ENCODE measurements around the gene C16orf89. TPM values are rescaled to one million over a fixed set of nuclear protein-coding genes. Genes with fewer than 3 reads are reported as not detected.
A peak's percentile ranks its signal among the peaks of the same experiment; 100 is the strongest.
"Not testable (repeated sequence)": the region's sequence is repeated elsewhere in the genome, so short reads cannot be mapped to it uniquely, and the experiment has no call there.

The C16orf89 gene
- total RNA-seq, 1 experiment from 2014 or later = not detected

DNA sequence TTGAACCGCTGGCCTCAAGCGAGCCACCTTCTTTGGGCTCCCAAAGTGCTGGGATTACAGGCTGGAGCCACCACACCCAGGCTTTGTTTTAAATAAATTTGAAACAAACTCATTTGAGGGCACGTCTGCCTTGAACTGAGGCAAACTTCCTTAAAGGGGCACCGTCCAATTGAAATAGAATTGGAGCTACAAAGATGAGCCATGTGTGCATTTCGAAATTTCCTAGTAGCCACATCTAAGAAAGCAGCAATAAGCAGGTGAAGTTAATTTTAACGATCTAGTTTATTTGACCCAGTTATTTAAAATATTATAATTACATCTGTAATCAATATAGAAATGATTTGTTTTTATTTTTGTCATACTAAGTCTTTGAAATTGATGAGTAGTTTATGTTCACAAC, 755 bp upstream of the C16orf89 start:
- in situ Hi-C loops (cut with HindIII; ENCODE audit: low pct_unique_long_range_greater_than_20kb, low sequenced_read_pairs) = no loop called here
- DNase-seq (ENCODE audit: low read depth) = no peak

DNA sequence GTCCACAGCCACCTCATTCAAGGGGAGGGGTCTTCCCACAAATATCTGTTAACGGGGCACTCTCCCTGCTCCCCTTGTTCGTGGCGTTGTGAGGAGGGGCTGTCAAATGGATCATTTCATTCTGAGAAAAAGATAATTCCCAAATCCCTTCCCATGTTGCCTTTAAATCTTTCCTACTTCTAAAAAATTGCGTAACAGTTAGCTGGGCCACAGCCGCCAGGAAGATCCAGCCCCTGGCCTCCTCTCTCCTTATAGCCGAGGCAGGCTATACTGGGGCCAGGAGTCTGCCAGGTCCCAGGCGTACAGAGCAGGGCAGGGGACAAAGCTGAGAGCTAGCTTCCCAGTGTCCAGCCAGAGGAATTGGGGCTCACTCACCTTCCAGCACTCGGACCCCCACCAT, 430 bp downstream of the C16orf89 start:
- DNase-seq (ENCODE audit: low read depth) = no peak
- in situ Hi-C loops (cut with HindIII; ENCODE audit: low pct_unique_long_range_greater_than_20kb, low sequenced_read_pairs) = no loop called here

DNA sequence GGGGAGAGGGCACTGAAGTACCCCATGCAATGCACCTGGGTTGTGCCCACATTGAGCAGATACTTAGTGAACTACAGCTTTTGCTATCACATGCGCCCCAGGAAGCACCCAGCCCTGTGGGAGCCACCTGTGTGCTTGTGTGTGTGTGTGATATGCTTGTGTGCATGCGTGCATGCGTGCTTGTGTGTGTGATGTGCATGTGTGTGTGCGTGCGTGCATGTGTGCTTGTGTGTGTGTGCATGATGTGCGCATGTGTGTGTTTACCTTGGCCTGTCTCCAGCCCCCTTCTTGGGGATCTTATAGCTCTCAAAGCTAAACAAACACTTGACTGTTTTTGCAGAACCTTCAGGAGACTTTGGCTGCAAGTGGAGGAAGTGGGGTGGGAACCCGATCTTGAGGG, 841 bp downstream of the C16orf89 start:
- no peak for DNase-seq (ENCODE audit: low read depth)
- in situ Hi-C loops (cut with HindIII; ENCODE audit: low pct_unique_long_range_greater_than_20kb, low sequenced_read_pairs) = no loop called here

- in situ Hi-C loops (cut with HindIII; ENCODE audit: low pct_unique_long_range_greater_than_20kb, low sequenced_read_pairs) = no loop called here
- no peak for DNase-seq (ENCODE audit: low read depth)
Measured at GRCh38 chr16:5062790-5063765, 2.7 kb downstream of the C16orf89 start.

- in situ Hi-C loops (cut with HindIII; ENCODE audit: low pct_unique_long_range_greater_than_20kb, low sequenced_read_pairs) = no loop called here
- DNase-seq (ENCODE audit: low read depth) = no peak
Measured at GRCh38 chr16:5062051-5062450, 3.7 kb downstream of the C16orf89 start.

DNA sequence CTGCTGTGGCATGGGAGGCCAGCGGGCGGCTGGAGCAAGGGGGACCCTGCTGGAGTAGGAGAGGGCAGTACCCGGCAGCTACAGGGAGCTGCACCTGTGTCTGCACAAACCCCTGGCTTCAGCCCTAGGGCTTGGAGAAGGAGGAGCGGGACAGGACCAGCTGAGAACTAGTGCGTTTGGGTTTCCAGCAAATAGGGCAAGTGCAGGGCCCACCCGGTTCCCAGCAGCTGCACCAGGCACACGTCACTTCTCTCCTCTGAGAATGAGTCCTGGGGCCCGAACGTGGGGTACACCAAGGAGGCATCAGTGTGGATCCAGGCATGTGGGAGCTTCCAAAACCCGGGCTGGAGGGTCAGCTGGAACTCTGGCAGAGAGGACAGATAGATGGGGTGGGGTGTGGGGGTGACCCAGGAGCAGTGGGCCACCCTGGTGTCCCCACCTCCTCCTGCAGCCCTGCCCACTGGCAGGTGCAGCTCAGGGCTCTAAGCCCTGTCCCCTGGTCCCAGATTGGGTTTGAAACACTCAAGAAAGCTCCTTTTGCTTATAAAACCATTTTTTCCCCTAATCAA, 5.6 kb downstream of the C16orf89 start:
- no peak for DNase-seq (ENCODE audit: low read depth)
- in situ Hi-C loops (cut with HindIII; ENCODE audit: low pct_unique_long_range_greater_than_20kb, low sequenced_read_pairs) = no loop called here

DNA sequence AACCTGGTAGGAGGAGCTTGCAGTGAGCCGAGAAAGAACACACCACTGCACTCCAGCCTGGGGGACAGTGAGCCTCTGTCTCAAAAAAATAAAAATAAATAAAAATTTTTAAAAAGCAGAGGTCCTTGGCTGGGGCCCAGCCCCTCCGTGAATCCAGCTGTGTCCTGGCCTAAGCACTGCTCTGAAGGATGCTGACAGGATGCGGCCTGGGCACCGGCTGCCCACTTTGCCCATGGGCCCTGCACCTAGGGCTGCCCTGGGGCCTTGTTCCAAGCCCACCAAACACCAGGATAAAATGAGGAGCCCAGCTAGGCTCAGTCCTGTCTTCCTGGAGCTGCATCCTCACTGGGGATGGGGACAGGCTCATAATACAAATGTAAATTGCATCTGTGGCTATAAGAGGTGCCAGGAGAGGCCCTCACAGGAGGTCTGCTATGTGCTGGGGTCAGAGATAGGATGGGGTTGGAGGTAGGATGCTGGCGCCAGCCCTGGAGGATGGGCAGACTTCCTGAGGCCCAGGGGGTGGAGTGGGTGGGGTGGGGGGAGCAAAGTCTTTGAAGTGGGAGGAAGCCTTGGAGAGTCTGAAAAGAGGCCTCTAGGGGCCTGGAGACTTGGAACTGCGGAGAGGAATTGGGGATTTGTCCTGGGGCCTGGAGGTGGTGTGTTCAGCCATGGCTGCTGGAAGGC, 6.2 kb downstream of the C16orf89 start:
- DNase-seq (ENCODE audit: low read depth) = no peak
- in situ Hi-C loops (cut with HindIII; ENCODE audit: low pct_unique_long_range_greater_than_20kb, low sequenced_read_pairs) = no loop called here

GRCh38 chr16:5058476-5058875, 7.3 kb downstream of the C16orf89 start:
- in situ Hi-C loops (cut with HindIII; ENCODE audit: low pct_unique_long_range_greater_than_20kb, low sequenced_read_pairs) = no loop called here
- DNase-seq (ENCODE audit: low read depth) = no peak

DNA sequence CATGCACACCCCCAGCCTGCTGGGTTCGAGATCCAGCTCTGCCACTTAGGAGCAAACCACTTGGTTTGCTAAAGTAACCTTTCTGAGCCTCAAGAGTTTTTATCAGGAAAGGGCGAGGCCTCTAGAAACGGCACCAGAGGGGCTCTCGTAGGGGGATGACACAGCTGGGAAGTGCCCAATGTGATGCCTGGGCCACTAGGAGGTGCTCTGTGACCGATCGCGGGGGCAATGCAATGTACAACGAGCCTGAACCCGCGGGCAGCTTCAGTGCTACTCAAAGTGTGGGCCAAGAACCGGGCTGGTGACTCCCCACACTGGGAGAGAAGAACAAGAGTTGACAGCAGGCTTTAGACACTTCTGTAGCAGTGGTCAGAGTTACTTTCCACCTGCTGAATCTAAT, 9.4 kb downstream of the C16orf89 start:
- DNase-seq (ENCODE audit: low read depth) = no peak
- in situ Hi-C loops (cut with HindIII; ENCODE audit: low pct_unique_long_range_greater_than_20kb, low sequenced_read_pairs) = no loop called here

- DNase-seq (ENCODE audit: low read depth) = no peak
- in situ Hi-C loops (cut with HindIII; ENCODE audit: low pct_unique_long_range_greater_than_20kb, low sequenced_read_pairs) = no loop called here
Measured at GRCh38 chr16:5054876-5055865, 10.6 kb downstream of the C16orf89 start.

DNA sequence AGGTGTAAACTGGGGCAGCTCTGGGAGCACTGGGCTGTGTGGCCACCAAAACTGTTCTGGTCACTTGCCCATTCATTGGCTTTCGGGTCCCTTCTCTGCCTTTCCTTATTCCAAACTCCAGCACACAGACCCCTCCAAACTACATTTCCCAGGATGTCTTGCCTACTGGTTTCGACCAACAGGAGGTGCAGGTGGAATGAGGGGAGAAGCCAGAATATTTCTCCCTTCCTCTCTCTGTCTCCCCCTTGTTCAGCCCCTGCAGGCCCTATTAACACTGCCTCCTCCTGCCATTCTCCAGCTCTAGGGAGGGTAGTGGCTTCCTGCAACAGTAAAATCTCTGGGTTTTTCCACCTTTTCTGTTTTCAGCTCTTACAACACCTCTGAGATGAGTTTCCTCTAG, 18.8 kb downstream of the C16orf89 start:
- DNase-seq (ENCODE audit: low read depth) = no peak
- in situ Hi-C loops (cut with HindIII; ENCODE audit: low pct_unique_long_range_greater_than_20kb, low sequenced_read_pairs) = no loop called here

- in situ Hi-C loops (cut with HindIII; ENCODE audit: low pct_unique_long_range_greater_than_20kb, low sequenced_read_pairs) = no loop called here
- no peak for DNase-seq (ENCODE audit: low read depth)
Measured at GRCh38 chr16:5045499-5046115, 20.1 kb downstream of the C16orf89 start.

GRCh38 chr16:5044581-5044980, 21.2 kb downstream of the C16orf89 start:
- in situ Hi-C loops (cut with HindIII; ENCODE audit: low pct_unique_long_range_greater_than_20kb, low sequenced_read_pairs); DNase-seq (ENCODE audit: low read depth): not testable (repeated sequence)

GRCh38 chr16:5044011-5044540, 21.7 kb downstream of the C16orf89 start:
- in situ Hi-C loops (cut with HindIII; ENCODE audit: low pct_unique_long_range_greater_than_20kb, low sequenced_read_pairs) = no loop called here
- DNase-seq (ENCODE audit: low read depth) = no peak

GRCh38 chr16:5042574-5043171, 23.1 kb downstream of the C16orf89 start:
- no peak for DNase-seq (ENCODE audit: low read depth)
- in situ Hi-C loops (cut with HindIII; ENCODE audit: low pct_unique_long_range_greater_than_20kb, low sequenced_read_pairs) = no loop called here

- in situ Hi-C loops (cut with HindIII; ENCODE audit: low pct_unique_long_range_greater_than_20kb, low sequenced_read_pairs) = no loop called here
- DNase-seq (ENCODE audit: low read depth) = peak; percentile 45
Measured at GRCh38 chr16:5041600-5042133, 24.1 kb downstream of the C16orf89 start.

DNA sequence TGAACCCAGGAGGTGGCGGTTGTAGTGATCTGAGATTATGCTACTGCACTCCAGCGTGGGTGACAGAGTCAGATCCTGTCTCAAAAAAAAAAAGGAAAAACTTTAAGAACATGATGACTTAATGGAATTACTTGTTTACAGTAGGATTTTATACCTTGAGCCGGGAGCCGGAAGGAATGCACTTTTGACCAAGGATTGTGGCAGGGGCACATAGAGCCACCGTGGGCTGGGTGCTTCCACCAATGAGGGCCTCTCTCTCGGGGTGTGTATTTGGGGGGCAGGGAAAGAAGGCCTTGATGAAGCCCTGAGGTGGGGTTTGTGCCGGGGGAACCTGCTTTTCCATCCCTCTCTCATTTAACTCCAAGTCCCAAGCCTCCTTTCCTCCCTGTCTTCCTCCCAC, 25.3 kb downstream of the C16orf89 start:
- no peak for DNase-seq (ENCODE audit: low read depth)
- in situ Hi-C loops (cut with HindIII; ENCODE audit: low pct_unique_long_range_greater_than_20kb, low sequenced_read_pairs) = no loop called here
